ENCODE data around the gene PSAT1. TPM values are rescaled to one million over a fixed set of nuclear protein-coding genes. Genes with fewer than 3 reads are reported as not detected.

Gene PSAT1
- polyA plus RNA-seq, 1 donor (not counting 4 experiments of a cell fraction or from before 2014, with no cell fraction given): 88.9 TPM

DNA sequence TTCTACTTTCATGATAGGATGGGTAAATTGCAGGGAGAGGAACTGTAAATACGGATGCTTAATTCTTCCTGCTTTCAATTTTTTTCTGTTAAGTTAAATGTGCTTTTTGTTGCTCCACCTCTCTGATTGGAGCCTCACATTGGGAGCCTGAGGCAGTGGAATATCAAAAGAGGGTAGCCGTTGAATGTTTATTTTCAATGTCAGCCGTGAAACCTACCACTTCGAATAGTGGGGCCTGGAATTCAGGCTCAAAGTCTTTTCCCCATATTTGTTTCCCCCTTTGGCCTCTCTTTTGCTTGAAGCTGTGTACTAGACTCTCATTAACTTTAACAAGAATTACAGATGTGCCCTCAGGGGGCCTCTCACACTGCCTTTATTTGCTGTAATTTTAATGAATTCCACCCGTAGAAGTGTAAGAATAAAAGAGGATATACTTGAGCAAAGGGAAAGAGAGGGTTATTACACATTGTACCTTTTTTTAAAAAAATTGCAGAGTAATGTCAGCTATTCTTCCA, 29.0 kb downstream of the PSAT1 start:
- no peaks in the 10 kb centered on the region for H3K9me1 ChIP-seq (ENCODE audit: control insufficient read depth, extremely low read depth, insufficient read depth, low read length)
- no peak for TF ChIP-seq EZH2 (IDR thresholded peaks at IDR 0.05; ENCODE audit: low read length)
- no peak for TF ChIP-seq CTCF (optimal IDR thresholded peaks at IDR 0.05 in 1 of 3, IDR thresholded peaks at IDR 0.05 in 1 of 3, conservative IDR thresholded peaks at IDR 0.05 in 1 of 3; ENCODE audit: extremely low read depth in 1 of 3, insufficient read depth in 2 of 3, low read length in 3 of 3)
- H3K27me3 ChIP-seq (ENCODE audit: control insufficient read depth, extremely low read depth, insufficient read depth, low read length): no peaks in the 10 kb centered on the region
- H3K9me3 ChIP-seq (ENCODE audit: control insufficient read depth, low read depth, low read length): no peaks in the 10 kb centered on the region
- peaks cover 0 to 31% of the 10 kb centered on the region in 2 experiments for H3K36me3 ChIP-seq (ENCODE audit: control insufficient read depth in 2 of 2, extremely low read depth in 1 of 2, insufficient read depth in 2 of 2, low read length in 2 of 2)
- H3K4me1 ChIP-seq (ENCODE audit: control insufficient read depth, extremely low read depth, insufficient read depth, low read length): no peaks in the 10 kb centered on the region
- no peak overlapping the region for H2AFZ ChIP-seq (ENCODE audit: control insufficient read depth, low read length)
- H4K20me1 ChIP-seq (ENCODE audit: control insufficient read depth, extremely low read depth, insufficient read depth, low read length): no peaks in the 10 kb centered on the region
- H3K27ac ChIP-seq (ENCODE audit: control insufficient read depth, insufficient read depth, low read length): no peak overlapping the region
- no peaks in the 10 kb centered on the region for H3K79me2 ChIP-seq (ENCODE audit: control insufficient read depth, insufficient read depth, low read length)
- dilution Hi-C loops (cut with MboI; ENCODE audit: extremely low pct_ligation_motif_present, low sequenced_read_pairs): no loop called here
- no peak for DNase-seq (ENCODE audit: low read depth, low spot score)
- no peak overlapping the region for H3K9ac ChIP-seq (ENCODE audit: control insufficient read depth, extremely low read depth, insufficient read depth, low read length)
- H3K4me2 ChIP-seq (ENCODE audit: control insufficient read depth, extremely low read depth, insufficient read depth, low read depth, low read length): no peak overlapping the region
- no peak for FAIRE-seq
- H3K4me3 ChIP-seq (ENCODE audit: control insufficient read depth in 2 of 3, extremely low read depth in 1 of 3, insufficient read depth in 2 of 3, low read depth in 1 of 3, low read length in 3 of 3): no peak overlapping the region

GRCh38 chr9:78326564-78326963, 29.6 kb downstream of the PSAT1 start:
- Histone ChIP-seq H3K9ac (ENCODE audit: control insufficient read depth, extremely low read depth, insufficient read depth, low read length) (no peak overlapping the region), H4K20me1 (ENCODE audit: control insufficient read depth, extremely low read depth, insufficient read depth, low read length) (no peaks in the 10 kb centered on the region)
- no peak for FAIRE-seq

More at GRCh38 chr9:78326564-78326963, 29.6 kb downstream of the PSAT1 start:
- no peaks in the 10 kb centered on the region for H3K9me1 ChIP-seq (ENCODE audit: control insufficient read depth, extremely low read depth, insufficient read depth, low read length)
- H3K9me3 ChIP-seq (ENCODE audit: control insufficient read depth, low read depth, low read length): no peaks in the 10 kb centered on the region
- H3K79me2 ChIP-seq (ENCODE audit: control insufficient read depth, insufficient read depth, low read length): no peaks in the 10 kb centered on the region
- H3K27me3 ChIP-seq (ENCODE audit: control insufficient read depth, extremely low read depth, insufficient read depth, low read length): no peaks in the 10 kb centered on the region
- no peak overlapping the region for H3K4me2 ChIP-seq (ENCODE audit: control insufficient read depth, extremely low read depth, insufficient read depth, low read depth, low read length)
- H3K4me1 ChIP-seq (ENCODE audit: control insufficient read depth, extremely low read depth, insufficient read depth, low read length): no peaks in the 10 kb centered on the region
- TF ChIP-seq CTCF (optimal IDR thresholded peaks at IDR 0.05 in 1 of 3, IDR thresholded peaks at IDR 0.05 in 1 of 3, conservative IDR thresholded peaks at IDR 0.05 in 1 of 3; ENCODE audit: extremely low read depth in 1 of 3, insufficient read depth in 2 of 3, low read length in 3 of 3) (no peak), EZH2 (IDR thresholded peaks at IDR 0.05; ENCODE audit: low read length) (no peak)
- dilution Hi-C loops (cut with MboI; ENCODE audit: extremely low pct_ligation_motif_present, low sequenced_read_pairs): no loop called here
- H3K4me3 ChIP-seq (ENCODE audit: control insufficient read depth in 2 of 3, extremely low read depth in 1 of 3, insufficient read depth in 2 of 3, low read depth in 1 of 3, low read length in 3 of 3): no peak overlapping the region
- H3K27ac ChIP-seq (ENCODE audit: control insufficient read depth, insufficient read depth, low read length): no peak overlapping the region
- DNase-seq (ENCODE audit: low read depth, low spot score): no peak
- peaks cover 0 to 26% of the 10 kb centered on the region in 2 experiments for H3K36me3 ChIP-seq (ENCODE audit: control insufficient read depth in 2 of 2, extremely low read depth in 1 of 2, insufficient read depth in 2 of 2, low read length in 2 of 2)
- H2AFZ ChIP-seq (ENCODE audit: control insufficient read depth, low read length): no peak overlapping the region

Data from keratinocyte (primary cell).